Mucosa of stomach (tissue), 1 donor: Measurements from ENCODE around the gene FNDC3B.

ENCODE experiments used
- H3K27me3 ChIP-seq: one replicate; pipeline ENCODE4 v1.7.0; 2013; ENCODE audit warnings: mild to moderate bottlenecking, low read length; ENCODE audit not compliant: control insufficient read depth, insufficient read depth
- H3K36me3 ChIP-seq: one replicate; pipeline ENCODE4 v1.7.0; 2013; ENCODE audit warnings: low read length; ENCODE audit not compliant: control insufficient read depth, insufficient read depth
- H3K4me1 ChIP-seq: one replicate; pipeline ENCODE4 v1.7.0; 2013; ENCODE audit warnings: mild to moderate bottlenecking, low read length; ENCODE audit not compliant: control insufficient read depth, insufficient read depth
- H3K4me3 ChIP-seq: one replicate; pipeline ENCODE4 v1.7.0; 2013; ENCODE audit warnings: low read length
- H3K9ac ChIP-seq: one replicate; pipeline ENCODE4 v1.7.0; 2013; ENCODE audit warnings: mild to moderate bottlenecking, low read length, moderate library complexity
- H3K9me3 ChIP-seq: one replicate; pipeline ENCODE4 v1.7.0; 2013; ENCODE audit warnings: mild to moderate bottlenecking, low read length, moderate library complexity; ENCODE audit not compliant: control insufficient read depth
- donor health status: Pancreatic carcinoma.

The FNDC3B gene

GRCh38 chr3:172046268-172046915, 7.0 kb downstream of the FNDC3B start:
- Histone ChIP-seq H3K9ac (no peak overlapping the region), H3K27me3 (no peaks in the 10 kb centered on the region), H3K9me3 (no peaks in the 10 kb centered on the region), H3K4me3 (no peak overlapping the region), H3K4me1 (peaks cover 37% of the 10 kb centered on the region), H3K36me3 (no peaks in the 10 kb centered on the region)

GRCh38 chr3:172047567-172048115, 8.3 kb downstream of the FNDC3B start:
- H3K9ac ChIP-seq: no peak overlapping the region
- H3K4me3 ChIP-seq: no peak overlapping the region
- no peaks in the 10 kb centered on the region for H3K9me3 ChIP-seq
- H3K4me1 ChIP-seq: peaks cover 36% of the 10 kb centered on the region
- H3K27me3 ChIP-seq: no peaks in the 10 kb centered on the region
- peaks cover 4% of the 10 kb centered on the region for H3K36me3 ChIP-seq

GRCh38 chr3:172048599-172048998, 9.2 kb downstream of the FNDC3B start:
- Histone ChIP-seq H3K9me3 (no peaks in the 10 kb centered on the region), H3K36me3 (peaks cover 4% of the 10 kb centered on the region), H3K4me1 (peaks cover 31% of the 10 kb centered on the region)

GRCh38 chr3:172051310-172051956, 12.1 kb downstream of the FNDC3B start:
- H3K27me3 ChIP-seq: no peaks in the 10 kb centered on the region
- H3K4me1 ChIP-seq: peaks cover 11% of the 10 kb centered on the region
- peaks cover 4% of the 10 kb centered on the region for H3K36me3 ChIP-seq
- no peaks in the 10 kb centered on the region for H3K9me3 ChIP-seq
- no peak overlapping the region for H3K9ac ChIP-seq
- no peak overlapping the region for H3K4me3 ChIP-seq

More at GRCh38 chr3:172048599-172048998, 9.2 kb downstream of the FNDC3B start:
- Histone ChIP-seq H3K27me3 (no peaks in the 10 kb centered on the region), H3K4me3 (no peak overlapping the region), H3K9ac (no peak overlapping the region)

- H3K27me3 ChIP-seq: no peaks in the 10 kb centered on the region
- peaks cover 4% of the 10 kb centered on the region for H3K36me3 ChIP-seq
- H3K4me3 ChIP-seq: no peak overlapping the region
- no peak overlapping the region for H3K9ac ChIP-seq
- peaks cover 11% of the 10 kb centered on the region for H3K4me1 ChIP-seq
- no peaks in the 10 kb centered on the region for H3K9me3 ChIP-seq
Observed at GRCh38 chr3:172051957-172052354, 12.6 kb downstream of the FNDC3B start.

- Histone ChIP-seq H3K36me3 (peaks cover 4% of the 10 kb centered on the region), H3K4me1 (peaks cover 12% of the 10 kb centered on the region), H3K4me3 (no peak overlapping the region), H3K9ac (no peak overlapping the region), H3K27me3 (no peaks in the 10 kb centered on the region), H3K9me3 (no peaks in the 10 kb centered on the region)
Observed at GRCh38 chr3:172052405-172052804, 13.0 kb downstream of the FNDC3B start.

GRCh38 chr3:172054115-172054764, 14.9 kb downstream of the FNDC3B start:
- no peaks in the 10 kb centered on the region for H3K27me3 ChIP-seq
- H3K9ac ChIP-seq: no peak overlapping the region
- peaks cover 23% of the 10 kb centered on the region for H3K4me1 ChIP-seq
- no peak overlapping the region for H3K4me3 ChIP-seq
- peaks cover 4% of the 10 kb centered on the region for H3K36me3 ChIP-seq
- no peaks in the 10 kb centered on the region for H3K9me3 ChIP-seq

- peaks cover 37% of the 10 kb centered on the region for H3K4me1 ChIP-seq
- H3K27me3 ChIP-seq: no peaks in the 10 kb centered on the region
- H3K36me3 ChIP-seq: peaks cover 4% of the 10 kb centered on the region
- no peaks in the 10 kb centered on the region for H3K9me3 ChIP-seq
- no peak overlapping the region for H3K4me3 ChIP-seq
- peak overlapping the region; percentile 5 for H3K9ac ChIP-seq
Observed at GRCh38 chr3:172056416-172056815, 17.0 kb downstream of the FNDC3B start.

- Histone ChIP-seq H3K4me1 (peaks cover 42% of the 10 kb centered on the region), H3K4me3 (no peak overlapping the region), H3K9me3 (no peaks in the 10 kb centered on the region), H3K27me3 (no peaks in the 10 kb centered on the region), H3K9ac (no peak overlapping the region), H3K36me3 (peaks cover 4% of the 10 kb centered on the region)
Observed at GRCh38 chr3:172057059-172057458, 17.7 kb downstream of the FNDC3B start.

GRCh38 chr3:172057624-172058327, 18.4 kb downstream of the FNDC3B start:
- H3K9me3 ChIP-seq: no peaks in the 10 kb centered on the region
- peaks cover 40% of the 10 kb centered on the region for H3K4me1 ChIP-seq
- H3K4me3 ChIP-seq: no peak overlapping the region
- H3K27me3 ChIP-seq: no peaks in the 10 kb centered on the region
- H3K9ac ChIP-seq: no peak overlapping the region
- H3K36me3 ChIP-seq: no peaks in the 10 kb centered on the region

- H3K27me3 ChIP-seq: no peaks in the 10 kb centered on the region
- no peaks in the 10 kb centered on the region for H3K9me3 ChIP-seq
- H3K4me1 ChIP-seq: peaks cover 40% of the 10 kb centered on the region
Observed at GRCh38 chr3:172059532-172059931, 20.2 kb downstream of the FNDC3B start.

More at GRCh38 chr3:172059532-172059931, 20.2 kb downstream of the FNDC3B start:
- Histone ChIP-seq H3K9ac (no peak overlapping the region), H3K4me3 (no peak overlapping the region), H3K36me3 (no peaks in the 10 kb centered on the region)
